Measurements from ENCODE around the gene TTC34. TPM values are rescaled to one million over a fixed set of nuclear protein-coding genes. Genes with fewer than 3 reads are reported as not detected.
"Not testable (repeated sequence)": the region's sequence is repeated elsewhere in the genome, so short reads cannot be mapped to it uniquely, and the experiment has no call there.

TTC34 gene
- total RNA-seq, 1 donor from 2014 or later, result 1.4 TPM

DNA sequence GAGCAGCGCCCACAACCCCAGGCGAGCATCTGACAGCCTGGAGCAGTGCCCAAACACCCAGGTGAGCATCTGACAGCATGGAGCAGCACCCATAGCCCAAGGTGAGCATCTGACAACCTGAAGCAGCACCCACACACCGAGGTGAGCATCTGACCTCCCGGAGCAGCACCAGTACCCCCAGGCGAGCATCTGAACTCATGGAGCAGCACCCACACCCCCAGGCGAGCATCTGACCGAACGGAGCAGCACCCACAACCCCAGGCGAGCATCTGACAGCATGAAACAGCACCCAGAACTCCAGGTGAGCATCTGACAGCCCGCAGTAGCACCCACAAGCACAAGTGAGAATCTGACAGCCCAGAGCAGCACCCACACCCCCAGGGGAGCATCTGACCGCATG is 129.8 kb downstream of the TTC34 start:
- DNase-seq (ENCODE audit: low spot score), result not testable (repeated sequence)

DNA sequence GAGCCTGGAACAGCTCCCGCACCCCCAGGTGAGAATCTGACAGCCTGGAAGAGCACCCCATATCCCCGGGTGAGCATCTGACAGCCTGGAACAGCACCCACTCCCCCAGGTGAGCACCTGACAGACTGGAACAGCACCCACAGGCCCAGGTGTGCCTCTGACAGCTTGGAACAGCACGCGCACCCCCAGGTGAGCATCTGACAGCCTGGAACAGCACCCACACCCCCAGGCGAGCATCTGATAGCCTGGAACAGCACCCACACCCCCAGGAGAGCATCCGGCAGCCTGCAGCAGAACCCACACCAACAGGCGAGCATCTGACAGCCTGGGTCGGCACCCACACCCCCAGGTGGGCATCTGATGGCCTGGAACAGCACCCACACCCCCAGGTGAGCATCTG is 141.7 kb downstream of the TTC34 start:
- DNase-seq (ENCODE audit: low spot score), result not testable (repeated sequence)

DNA sequence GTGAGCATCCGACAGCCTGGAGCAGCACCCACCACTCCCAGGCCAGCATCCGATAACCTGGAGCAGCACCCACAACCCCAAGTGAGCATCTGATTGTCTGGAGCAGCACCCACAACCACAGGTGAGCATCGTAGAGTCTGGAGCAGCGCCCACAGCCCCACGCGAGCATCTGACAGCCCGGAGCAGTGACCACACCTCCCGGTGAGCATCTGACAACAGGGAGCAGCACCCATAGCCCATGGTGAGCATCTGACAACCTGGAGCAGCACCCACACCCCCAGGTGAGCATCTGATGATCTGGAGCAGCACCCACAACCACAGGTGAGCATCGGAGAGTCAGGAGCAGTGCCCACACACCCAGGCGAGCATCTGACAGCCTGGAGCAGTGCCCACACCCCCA is 143.6 kb downstream of the TTC34 start:
- not testable (repeated sequence) for DNase-seq (ENCODE audit: low spot score)

DNA sequence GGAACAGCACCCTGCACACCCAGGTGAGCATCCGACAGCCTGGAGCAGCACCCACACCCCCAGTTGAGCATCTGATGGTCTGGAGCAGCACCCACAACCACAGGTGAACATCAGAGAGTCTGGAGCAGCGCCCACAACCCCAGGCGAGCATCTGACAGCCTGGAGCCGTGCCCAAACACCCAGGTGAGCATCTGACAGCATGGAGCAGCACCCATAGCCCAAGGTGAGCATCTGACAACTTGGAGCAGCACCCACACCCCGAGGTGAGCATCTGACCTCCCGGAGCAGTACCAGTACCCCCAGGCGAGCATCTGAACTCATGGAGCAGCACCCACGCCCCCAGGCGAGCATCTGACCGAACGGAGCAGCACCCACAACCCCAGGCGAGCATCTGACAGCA is 144.4 kb downstream of the TTC34 start:
- not testable (repeated sequence) for DNase-seq (ENCODE audit: low spot score)

DNA sequence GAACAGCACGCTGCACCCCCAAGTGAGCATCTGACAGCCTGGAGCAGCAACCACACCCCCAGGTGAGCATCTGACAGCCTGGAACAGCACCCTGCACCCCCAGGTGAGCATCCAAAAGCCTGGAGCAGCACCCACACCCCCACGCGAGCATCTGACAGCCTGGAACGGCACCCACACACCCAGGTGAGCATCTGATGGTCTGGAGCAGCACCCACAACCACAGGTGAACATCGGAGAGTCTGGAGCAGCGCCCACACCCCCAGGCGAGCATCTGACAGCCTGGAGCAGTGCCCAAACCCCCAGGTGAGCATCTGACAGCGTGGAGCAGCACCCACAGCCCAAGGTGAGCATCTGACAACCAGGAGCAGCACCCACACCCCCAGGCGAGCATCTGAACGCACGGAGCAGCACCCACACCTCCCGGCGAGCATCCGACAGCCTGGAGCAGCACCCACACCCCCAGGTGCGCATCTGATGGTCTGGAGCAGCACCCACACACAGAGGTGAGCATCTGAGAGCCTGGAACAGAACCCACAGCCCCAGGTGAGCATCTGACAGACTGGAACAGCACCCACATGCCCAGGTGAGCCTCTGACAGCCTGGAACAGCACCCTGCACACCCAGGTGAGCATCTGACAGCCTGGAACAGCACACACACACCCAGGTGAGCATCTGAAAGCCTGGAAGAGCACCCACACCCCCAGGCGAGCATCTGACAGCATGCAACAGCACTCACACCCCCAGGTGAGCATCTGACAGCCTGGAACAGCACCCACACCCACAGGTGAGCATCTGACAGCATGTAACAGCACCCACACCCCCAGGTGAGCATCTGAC is 145.7 kb downstream of the TTC34 start:
- DNase-seq (ENCODE audit: low spot score), result peak; percentile 39

DNA sequence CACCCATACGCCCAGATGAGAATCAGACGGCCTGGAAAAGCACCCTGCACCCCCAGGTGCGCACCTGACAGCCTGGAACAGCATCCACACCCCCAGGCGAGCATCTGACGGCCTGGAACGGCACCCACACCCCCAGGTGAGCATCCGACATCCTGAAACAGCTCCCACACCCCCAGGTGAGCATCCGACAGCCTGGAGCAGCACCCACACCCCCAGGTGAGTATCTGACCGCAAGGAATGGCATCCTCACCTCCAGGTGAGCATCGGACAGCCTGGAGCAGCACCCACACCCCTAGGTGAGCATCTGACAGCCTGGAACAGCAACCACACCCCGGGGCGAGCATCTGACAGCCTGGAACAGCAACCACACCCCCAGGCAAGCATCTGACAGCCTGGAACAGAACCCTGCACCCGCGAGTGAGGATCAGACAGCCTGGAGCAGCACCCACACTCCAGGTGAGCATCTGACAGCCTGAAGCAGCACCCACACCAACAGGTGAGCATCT is 147.0 kb downstream of the TTC34 start:
- peak; percentile 23 for DNase-seq (ENCODE audit: low spot score)

DNA sequence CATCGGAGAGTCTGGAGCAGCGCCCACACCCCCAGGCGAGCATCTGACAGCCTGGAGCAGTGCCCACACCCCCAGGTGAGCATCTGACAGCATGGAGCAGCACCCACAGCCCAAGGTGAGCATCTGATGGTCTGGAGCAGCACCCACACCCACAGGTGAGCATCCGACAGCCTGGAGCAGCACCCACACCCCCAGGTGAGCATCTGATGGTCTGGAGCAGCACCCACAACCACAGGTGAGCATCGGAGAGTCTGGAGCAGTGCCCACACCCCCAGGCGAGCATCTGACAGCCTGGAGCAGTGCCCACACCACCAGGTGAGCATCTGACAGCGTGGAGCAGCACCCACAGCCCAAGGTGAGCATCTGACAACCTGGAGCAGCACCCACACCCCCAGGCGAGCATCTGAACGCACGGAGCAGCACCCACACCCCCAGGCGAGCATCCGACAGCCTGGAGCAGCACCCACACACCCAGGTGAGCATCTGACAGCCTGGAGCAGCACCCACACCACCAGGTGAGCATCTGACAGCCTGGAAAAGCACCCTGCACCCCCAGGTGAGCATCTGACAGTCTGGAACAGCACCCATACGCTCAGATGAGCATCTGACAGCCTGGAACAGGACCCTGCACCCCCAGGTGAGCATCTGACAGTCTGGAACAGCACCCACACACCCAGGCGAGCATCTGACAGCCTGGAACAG is 147.6 kb downstream of the TTC34 start:
- peak; percentile 68 for DNase-seq (ENCODE audit: low spot score)

DNA sequence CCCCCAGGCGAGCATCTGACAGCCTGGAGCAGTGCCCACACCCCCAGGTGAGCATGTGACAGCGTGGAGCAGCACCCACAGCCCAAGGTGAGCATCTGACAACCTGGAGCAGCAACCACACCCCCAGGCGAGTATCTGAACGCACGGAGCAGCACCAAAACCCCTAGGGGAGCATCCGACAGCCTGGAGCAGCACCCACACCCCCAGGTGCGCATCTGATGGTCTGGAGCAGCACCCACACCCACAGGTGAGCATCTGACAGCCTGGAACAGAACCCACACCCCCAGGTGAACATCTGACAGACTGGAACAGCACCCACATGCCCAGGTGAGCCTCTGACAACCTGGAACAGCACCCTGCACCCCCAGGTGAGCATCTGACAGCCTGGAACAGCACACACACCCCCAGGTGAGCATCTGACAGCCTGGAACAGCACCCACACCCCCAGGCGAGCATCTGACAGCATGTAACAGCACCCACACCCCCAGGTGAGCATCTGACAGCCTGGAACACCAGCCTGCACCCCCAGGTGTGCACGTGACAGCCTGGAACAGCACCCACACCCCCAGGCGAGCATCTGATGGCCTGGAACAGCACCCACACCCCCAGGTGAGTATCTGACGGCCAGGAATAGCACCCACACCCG is 148.4 kb downstream of the TTC34 start:
- peak; percentile 33 for DNase-seq (ENCODE audit: low spot score)

DNA sequence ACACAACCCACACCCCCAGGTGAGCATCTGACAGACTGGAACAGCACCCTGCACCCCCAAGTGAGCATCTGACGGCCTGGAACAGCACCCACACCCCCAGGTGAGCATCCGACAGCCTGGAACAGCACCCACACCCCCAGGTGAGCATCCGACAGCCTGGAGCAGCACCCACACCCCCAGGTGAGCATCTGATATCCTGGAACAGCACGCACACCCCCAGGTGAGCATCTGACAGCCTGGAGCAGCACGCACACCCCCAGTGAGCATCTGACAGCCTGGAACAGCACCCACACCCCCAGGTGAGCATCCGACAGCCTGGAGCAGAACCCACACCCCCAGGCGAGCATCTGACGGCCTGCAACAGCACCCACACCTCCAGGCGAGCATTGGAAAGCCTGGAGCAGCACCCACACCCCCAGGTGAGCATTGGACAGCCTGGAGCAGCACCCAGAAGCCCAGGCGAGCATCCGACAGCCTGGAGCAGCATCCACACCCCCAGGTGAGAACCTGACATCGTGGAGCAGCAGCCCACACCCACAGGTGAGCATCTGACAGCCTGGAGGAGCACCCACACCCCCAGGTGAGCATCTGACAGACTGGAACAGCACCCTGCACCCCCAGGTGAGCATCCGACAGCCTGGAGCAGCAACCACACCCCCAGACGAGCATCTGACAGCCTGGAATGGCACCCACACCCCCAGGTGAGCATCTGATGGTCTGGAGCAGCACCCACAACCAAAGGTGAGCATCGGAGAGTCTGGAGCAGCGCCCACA is 149.2 kb downstream of the TTC34 start:
- DNase-seq (ENCODE audit: low spot score), result not testable (repeated sequence)

DNA sequence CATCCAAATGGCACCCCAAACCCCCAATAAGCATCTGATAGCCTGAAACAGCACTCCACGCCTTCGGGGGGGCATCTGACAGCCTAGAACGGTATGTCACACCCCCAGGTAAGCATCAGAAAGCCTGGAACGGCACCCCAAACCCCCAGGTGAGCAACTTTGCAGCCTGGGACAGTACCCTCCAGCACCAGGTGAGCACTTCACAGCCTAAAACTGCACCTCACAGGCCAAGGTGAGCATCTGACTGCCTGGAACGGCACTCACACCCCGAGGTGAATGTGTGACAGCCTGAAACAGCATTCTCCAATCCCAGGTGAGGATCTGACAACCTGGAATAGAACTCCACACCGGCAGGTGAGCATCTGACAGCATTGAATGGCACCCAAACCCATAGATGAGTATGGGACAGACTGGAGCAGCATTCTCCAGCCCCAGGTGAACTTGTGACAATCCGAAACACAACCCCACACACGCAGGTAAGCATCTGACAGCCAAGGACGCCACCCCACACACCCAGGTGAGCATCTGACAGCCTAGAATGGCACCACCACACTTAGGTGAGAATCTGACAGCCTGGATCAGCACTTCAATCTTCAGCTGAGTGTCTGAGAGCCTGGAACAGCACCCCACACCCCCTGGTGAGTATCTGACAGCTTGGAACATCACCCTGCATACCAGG is 150.4 kb downstream of the TTC34 start:
- no peak for DNase-seq (ENCODE audit: low spot score)

DNA sequence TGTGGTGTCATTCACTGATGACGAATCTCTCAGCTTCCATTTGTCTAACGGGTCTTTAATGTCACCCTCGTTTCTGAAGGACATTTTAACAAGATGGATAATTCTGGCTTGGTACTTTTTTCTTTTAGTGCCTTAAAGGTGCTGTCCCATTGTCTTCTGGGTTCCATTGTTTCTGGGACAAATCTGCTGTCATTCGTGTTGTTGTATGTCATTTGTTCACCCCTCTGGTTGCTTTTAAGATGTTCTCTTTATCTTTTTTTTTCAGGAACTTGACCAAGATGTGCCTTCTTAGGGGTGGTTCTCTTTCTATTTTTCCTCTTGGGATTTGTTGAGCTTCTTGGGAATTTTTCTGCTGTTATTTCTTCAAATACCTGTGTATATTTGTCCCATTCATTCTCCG is 154.7 kb downstream of the TTC34 start:
- no peak for DNase-seq (ENCODE audit: low spot score)

DNA sequence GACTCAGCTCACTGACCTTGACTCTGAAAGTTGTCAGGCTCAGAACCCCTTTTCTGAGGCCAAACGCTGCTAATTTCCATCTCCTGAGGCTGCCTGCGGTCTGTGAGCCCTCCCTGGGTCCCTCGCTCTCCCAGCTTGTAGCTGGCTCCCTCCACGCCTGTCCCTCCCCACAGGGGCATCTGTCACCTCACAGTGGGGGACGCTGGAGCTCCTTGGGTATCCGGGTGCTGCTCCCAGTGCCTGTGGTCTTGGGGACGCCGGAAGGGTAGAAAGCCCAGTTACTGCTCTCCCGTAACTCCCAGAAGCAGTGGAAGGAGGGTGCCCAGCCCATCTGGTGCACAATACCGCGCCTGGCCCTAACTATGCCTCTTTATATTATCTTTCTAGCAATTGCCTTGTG is 155.7 kb downstream of the TTC34 start:
- DNase-seq (ENCODE audit: low spot score), result no peak

DNA sequence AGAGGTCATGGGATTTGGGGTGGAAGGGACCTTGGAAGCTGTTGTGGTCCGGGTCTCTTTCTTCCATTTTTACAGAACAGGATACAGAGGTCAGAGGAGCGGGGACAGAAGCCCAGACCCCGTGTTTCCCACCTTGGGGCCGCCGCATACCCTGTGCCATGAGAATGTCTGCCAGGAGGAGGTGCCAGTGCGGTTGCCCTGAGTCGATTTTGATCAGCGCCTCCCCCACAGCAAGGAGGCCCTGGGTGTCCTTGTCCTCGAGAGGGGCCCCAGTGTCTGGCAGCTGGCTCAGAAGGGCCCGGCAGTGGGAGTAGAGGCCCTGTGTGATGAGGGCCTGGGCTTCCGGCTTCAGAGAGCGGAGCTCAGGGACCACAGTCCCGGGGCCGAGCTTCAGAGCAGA is 156.3 kb downstream of the TTC34 start:
- DNase-seq (ENCODE audit: low spot score), result no peak

DNA sequence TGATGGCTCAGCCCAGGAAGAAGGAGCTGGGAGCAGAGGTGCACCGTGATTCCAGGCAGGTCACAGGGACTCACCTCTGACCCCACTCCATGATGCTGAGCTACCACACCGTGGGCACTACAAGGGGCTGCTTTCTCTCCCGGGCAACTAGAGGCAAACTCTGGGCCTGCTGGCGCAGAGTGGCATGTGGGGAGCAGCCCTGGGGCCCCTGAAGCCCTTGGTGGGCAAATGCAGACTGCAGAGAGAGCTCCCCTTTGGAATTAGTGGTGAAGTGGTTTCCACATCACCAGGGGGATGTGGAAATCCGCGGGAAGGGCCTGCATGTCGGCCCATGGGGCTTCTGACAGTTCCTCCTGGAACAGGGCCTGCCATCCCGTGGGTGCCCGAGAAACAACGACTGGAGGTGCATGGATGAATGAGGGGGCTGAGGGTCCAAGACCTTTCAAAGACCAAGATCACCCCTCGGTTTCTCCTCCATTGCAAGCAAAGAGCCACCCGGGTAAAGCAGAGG is 156.8 kb downstream of the TTC34 start:
- DNase-seq (ENCODE audit: low spot score), result no peak

DNA sequence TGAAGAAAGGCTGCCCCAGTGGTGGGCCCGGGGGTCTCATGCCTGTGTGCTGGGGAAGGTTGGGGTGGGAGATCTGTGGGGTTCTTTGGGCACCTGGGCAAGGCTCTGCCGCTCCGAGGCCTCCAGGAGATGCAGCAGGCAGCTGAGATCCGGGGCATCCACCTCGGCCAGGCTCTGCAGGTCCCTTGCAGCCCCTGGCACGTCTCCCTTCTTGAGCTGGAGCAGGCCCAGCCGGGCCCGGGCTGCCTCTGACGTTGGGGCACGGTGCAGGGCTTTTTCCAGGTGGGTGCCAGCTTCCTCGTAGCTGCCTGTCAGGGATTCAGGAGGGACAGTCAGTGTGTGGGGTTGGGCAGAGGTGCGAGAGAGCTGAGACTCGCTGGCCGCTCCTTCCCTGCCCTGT is 157.3 kb downstream of the TTC34 start:
- DNase-seq (ENCODE audit: low spot score), result no peak

DNA sequence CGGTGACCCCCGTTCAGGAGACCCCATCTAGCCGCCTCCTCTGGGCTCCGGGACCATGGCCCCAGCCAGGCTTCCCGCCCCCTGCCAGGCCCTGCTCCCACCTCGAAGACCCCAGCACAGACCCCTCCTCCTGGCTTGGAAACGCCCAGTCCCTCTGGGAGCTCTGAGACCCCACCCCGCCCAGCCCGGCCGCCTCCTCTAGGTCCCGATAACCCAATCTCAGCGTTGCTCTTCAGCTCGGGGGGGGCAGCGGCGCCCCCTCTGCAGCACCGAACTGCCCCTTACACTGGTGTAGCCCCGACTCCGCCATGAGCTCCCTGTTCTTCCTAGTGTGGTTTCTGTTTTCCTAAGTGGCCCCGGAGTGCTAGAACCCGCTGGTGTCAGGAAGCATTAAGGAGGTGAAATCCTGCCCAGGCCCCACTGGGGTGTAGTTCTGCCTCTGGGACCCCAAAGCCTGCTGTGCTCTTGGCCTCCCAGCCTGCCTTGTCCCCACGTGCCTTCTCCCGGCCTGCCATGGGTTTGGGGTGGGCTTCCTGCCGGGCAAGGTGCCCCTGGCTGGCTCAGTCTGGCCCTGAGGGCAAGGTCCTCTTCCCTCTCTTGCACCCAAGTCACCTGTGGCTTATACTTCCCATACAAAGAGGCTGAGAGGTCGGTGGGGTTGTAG is 157.9 kb downstream of the TTC34 start:
- no peak for DNase-seq (ENCODE audit: low spot score)

DNA sequence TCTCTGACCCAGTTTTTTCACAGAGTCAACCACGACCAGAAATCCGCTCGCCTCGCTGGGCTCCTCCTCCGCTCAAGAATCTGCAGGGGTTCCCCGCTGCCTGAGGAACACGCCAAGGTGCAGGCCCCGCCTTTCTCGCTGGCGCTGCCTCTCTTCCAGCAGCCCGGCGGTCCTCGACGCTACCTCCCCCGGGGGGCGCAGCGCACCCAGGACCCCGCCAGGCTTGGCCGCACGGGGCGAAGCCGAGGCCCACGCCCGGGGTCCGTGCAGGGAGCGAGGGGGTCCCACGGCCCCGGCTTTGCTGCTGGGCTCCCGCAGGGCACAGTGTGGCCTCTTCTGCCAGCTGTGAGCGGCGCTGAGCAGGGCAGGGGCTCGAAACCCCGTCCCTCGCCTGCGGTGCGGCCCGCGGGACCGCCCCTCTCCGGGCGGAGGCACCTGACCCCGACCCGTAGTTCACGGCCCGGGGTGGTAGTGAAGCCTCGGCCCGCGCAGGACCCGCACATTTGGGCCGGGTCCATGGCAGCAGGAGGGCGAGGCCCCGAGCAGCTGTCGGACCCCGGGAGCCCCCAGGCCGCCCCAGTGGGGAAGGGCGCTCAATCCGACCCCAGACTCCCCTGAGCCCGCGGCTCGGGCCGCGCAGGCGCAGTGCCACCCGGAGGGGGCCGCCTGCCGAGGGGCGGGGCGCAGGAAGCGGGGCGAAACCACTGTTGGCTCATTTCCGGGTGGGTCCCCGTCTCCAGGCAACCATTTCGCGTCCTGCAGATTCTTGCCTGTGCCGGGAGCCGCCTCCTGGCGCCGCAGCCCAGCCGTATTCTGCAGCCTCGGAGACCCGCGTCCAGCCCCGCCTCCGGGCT is 158.7 kb downstream of the TTC34 start:
- DNase-seq (ENCODE audit: low spot score), result peak; percentile 92

DNA sequence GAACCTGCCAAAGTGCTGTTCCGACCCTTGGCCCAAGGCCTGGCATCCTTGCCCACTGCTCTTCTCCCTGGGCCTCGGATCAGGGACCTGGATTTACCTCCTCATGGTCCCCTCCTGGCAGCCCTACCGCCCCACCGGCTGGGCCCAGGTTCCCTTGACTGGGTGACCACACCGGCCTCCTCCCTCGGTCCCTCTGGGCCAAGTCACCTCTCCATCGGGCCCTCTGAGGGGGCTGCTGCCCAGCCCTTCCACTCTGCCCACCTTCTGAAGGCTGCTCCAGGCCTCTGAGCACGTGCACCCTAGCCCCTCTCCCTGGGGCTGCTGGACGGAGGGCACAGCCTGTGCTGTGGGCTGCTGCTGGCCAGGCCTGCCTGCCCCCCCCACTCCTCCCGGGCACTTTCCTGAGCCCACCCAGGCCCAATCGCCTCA is 159.3 kb downstream of the TTC34 start:
- no peak for DNase-seq (ENCODE audit: low spot score)

DNA sequence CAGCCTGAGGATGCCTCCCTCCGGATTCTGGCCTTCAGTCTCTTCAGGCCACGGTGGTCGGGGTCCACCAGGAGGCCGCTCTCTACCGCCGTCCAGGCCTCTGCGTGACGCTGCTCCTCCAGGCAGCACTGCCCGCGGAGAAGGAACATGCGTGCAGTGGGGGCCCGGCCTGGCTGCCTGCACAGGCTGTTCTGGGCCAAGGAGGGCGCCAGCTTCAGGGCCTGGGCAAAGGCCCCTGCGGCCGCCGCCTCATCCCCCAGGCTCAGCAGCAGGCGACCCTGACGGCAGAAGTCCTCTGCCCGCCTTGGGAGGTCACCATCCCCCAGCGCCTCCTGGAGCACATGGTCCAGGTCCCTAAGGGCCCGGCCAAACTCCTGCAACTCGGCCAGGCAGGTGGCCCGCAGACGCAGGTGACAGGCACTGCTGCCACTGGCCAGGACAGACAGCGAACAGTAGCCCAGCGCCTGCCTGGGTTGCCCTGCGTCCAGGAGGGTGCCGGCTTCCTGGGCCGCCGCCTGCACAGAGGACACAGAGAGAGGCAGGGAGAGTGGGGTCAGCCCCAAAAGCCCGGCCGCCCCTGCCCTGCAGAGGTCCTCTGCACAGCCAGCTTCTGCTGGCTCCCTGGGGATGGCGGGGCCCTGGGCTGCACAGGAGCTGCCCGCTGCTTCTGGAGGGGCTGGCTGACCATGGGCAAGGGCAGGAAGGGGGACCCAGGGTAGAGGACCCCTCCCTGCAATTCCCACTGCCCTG is 159.9 kb downstream of the TTC34 start:
- DNase-seq (ENCODE audit: low spot score), result no peak

Data from mucosa of gallbladder (tissue), 1 donor.